Choroid plexus epithelial cell (primary cell): Measurements from ENCODE around the gene SLC26A8.
A peak's percentile ranks its signal among the peaks of the same experiment; 100 is the strongest.

Experiments
- DNase-seq: peaks from one replicate; pipeline ENCODE4 v3.0.0-alpha.2; 2010; ENCODE audit warnings: low read depth
- H3K4me3 ChIP-seq: 2 replicates; pipeline ENCODE4 v1.5.1; 2011; ENCODE audit warnings: low read depth, mild to moderate bottlenecking, control low read depth, low read length, moderate library complexity
- TF ChIP-seq, protein P1 (sequence below): conservative IDR thresholded peaks from 2 replicates; pipeline ENCODE4 v1.5.1; 2011; ENCODE audit warnings: low read depth, mild to moderate bottlenecking, control low read depth, inconsistent platforms, low read length, moderate library complexity

SLC26A8 gene

GRCh38 chr6:35967076-35967774 lies 57.2 kb downstream of the SLC26A8 start:
- no peak overlapping the region for H3K4me3 ChIP-seq
- no peak for DNase-seq
- TF ChIP-seq, protein P1, sequence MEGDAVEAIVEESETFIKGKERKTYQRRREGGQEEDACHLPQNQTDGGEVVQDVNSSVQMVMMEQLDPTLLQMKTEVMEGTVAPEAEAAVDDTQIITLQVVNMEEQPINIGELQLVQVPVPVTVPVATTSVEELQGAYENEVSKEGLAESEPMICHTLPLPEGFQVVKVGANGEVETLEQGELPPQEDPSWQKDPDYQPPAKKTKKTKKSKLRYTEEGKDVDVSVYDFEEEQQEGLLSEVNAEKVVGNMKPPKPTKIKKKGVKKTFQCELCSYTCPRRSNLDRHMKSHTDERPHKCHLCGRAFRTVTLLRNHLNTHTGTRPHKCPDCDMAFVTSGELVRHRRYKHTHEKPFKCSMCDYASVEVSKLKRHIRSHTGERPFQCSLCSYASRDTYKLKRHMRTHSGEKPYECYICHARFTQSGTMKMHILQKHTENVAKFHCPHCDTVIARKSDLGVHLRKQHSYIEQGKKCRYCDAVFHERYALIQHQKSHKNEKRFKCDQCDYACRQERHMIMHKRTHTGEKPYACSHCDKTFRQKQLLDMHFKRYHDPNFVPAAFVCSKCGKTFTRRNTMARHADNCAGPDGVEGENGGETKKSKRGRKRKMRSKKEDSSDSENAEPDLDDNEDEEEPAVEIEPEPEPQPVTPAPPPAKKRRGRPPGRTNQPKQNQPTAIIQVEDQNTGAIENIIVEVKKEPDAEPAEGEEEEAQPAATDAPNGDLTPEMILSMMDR, result no peak

DNA sequence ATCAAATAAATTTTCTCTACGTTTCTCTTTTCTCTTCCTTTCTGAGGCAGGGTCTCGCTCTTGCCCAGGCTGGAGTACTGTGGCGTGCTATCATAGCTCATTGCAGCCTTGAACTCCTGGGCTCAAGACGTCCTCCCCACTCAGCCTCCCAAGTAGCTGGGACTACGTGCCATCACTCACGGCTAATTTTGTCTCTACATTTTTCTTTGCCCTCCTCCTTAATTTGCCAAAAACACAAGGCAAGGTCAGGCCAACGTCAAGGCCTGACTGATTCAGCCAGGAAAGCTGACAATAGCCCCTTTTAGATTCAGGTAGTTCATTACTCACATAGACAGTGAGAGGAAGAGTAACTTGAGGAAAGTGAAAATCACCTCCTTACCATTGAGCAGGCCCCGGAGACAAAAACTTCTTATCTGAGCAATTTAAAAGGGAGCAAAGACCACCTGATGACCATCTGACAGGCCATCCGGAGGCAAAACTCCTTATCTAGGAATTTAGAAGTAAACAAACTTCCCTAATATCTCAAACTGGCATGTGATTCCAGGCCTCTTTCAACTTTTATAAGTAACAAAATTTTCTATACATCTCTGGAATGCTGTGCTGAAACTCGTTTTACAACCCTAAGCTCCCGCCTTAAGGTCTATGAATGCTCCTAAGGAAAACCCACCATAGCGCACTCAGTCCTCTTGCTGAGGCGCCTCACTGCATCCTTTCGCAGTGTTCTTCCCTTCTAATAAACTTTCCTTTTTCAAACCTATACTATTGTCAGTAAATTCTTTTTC lies 61.5 kb downstream of the SLC26A8 start:
- H3K4me3 ChIP-seq, result no peak overlapping the region
- TF ChIP-seq, protein P1, result no peak
- no peak for DNase-seq

GRCh38 chr6:35960187-35960586 lies 64.3 kb downstream of the SLC26A8 start:
- DNase-seq, result peak; percentile 61
- H3K4me3 ChIP-seq, result no peak overlapping the region
- TF ChIP-seq, protein P1, result no peak

- DNase-seq, result no peak
- H3K4me3 ChIP-seq, result no peak overlapping the region
- TF ChIP-seq, protein P1, result peak; percentile 42
These were observed 68.5 kb downstream of the SLC26A8 start for GRCh38 chr6:35955970-35956369.

GRCh38 chr6:35955521-35955920 lies 68.9 kb downstream of the SLC26A8 start:
- TF ChIP-seq, protein P1, result no peak
- DNase-seq, result no peak
- H3K4me3 ChIP-seq, result no peak overlapping the region

DNA sequence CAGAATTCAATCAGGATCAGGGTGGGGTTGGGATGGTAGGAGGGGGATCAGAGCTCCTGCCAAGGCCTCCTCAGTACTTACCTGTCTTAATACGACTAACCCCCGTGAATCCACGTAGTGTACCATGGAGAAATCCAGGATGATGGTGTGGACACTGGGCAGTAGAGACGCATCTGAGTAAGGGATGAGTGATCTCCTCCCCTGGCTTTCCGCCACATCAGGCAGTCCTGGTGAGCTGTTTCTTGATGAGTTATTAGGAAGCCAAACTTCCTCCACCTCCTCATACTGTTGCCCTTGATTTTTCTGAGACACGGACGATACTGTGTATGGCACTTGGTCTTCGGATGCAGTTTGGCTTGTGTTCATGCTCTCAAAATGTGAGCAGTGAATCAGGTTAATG lies 69.4 kb downstream of the SLC26A8 start:
- TF ChIP-seq, protein P1, result no peak
- no peak for DNase-seq
- H3K4me3 ChIP-seq, result no peak overlapping the region

DNA sequence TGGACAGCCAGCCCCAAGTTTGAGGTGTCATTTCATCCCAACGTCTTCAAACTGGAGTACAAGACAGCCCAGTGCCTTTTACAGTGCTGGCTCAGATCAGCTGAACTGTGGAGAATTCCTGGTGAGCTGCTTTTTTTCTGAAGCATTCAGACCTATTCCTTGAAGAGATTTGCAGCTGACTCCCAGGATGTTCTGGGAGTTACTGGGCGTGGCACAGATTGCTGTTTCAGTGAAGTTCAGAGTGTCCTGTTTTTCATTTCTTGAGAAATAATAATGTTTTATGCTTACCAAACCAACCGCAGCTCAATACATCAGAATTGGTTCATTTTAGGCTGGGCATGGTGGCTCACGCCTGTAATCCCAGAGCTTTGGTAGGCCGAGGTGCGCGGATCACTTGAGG lies 70.1 kb downstream of the SLC26A8 start:
- TF ChIP-seq, protein P1, result no peak
- DNase-seq, result no peak
- no peak overlapping the region for H3K4me3 ChIP-seq
